ENCODE data around the gene ARL1. TPM values are rescaled to one million over a fixed set of nuclear protein-coding genes. Genes with fewer than 3 reads are reported as not detected.
"Not testable (repeated sequence)": the region's sequence is repeated elsewhere in the genome, so short reads cannot be mapped to it uniquely, and the experiment has no call there.

Gene ARL1
- 96.2 TPM for polyA plus RNA-seq (2013, experiment 1 of 2; ENCODE audit: insufficient read length)
- polyA plus RNA-seq (2013, experiment 2 of 2; ENCODE audit: insufficient read length): 91.6 TPM

DNA sequence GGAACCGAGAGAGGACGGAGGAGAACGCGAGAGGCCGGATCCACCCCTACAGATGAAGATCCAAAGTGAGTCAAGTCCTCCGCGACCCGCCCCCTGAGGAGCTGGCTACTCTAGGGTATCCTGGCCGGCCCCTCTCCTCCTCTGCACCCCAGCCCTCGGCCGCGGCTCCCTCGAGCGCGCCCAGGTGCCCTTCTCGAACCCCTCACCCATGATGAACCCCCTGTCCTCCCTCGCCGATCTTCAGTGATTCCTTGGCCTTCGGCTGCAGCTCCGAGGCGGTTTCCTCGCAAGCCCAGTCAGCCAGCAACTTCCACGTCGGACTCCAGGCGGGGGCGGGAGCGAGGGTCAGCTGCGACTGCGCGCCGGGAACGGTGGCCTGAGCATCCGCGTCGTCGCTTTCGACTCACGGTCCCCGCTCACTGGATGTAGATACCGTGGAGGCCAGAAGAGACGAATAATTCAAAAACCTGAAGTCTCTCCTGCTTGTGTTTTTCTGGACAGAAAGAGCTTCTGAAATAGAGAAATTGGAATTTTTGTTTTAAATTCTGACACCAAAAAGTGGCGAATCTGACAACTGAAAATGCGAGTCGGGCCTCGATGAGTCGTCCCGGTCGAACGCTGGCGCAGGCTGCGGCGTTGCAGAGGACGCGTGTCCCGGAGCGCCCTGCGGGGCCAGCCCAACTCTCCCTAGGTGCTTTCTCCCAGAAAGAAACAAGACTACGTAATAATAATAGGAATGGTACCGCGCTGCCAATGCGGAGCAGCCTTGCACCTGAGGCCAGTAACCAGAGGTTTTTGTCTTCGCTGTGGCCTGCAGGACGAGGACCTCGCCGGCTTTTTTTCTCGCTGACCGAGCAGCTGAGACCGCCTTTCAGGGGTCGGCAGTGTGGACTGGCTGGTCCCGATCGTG, at the start of gene ARL1:
Gene ARL1, minus strand, starts transcription at position 337 of the 910 bp plus-strand sequence. Its CDS starts 127 bp downstream, at position 210.
- peak; percentile 89 for DNase-seq

DNA sequence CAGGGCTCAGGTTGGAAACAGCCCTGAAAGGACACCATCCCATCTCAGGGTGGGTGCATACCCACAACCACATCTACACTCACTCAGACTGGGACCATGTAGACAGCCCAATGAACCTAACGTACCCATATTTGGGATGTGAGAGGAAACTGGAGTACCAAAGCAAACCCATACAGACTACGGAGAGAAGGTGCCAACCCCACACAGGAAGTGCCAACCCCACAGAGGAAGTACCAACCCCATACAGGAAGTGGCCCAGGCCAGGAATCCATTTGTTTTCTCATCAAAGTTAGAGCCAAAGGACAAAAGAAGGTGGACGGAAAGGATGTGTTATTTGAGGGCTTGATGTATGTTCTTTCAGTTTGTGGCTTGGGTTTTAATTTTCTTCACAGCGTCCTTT, 48.1 kb upstream of the ARL1 start:
- DNase-seq: no peak

DNA sequence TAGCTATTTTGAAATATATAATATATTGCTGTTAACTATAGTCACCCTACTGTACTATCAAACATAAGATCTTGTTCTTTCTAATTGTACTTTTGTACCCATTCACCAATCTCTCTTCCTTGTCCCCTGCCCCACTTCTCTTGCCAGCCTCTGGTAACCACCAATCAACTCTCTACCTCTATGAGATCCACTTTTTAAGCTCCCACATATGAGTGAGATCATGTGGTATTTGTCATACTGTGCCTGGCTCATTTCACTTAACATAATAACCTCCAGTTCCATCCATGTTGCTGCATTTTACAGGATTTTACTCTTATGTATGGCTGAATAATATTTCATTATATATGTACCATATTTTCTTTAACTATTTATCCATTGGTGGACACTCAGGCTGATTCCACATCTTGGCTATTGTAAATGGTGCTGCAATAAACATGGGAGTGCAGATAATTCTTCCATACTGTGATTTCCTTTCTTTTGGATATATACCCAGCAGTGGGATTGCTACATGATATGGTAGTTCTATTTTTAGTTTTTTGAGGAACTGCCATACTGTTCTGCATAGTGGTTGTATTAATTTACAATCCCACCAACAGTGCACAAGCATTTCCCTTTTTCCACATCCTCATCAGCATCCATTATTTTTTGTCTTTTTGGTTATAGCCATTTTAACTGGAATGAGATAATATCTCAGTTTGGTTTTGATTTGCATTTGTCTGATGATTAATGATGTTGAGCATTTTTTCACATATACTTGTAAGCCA, 34.1 kb upstream of the ARL1 start:
- DNase-seq: no peak

DNA sequence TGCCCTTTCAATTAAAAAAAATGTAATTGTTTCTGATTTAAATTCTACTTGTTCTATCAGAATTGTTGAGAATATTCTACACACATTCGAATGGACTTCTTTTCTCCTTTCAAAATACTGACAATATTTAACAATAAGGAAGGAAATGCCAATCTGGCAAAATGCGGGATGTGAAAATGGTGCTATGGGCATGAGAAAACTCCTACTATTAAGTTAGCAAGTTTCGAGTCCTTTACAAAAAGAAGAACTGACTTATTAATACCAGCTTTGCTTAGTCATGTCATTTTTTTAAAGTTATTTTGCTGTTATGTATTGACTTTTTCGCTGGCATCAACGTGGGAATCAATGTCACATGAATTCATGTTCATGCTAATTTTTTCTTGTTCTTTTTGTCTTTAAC, 31.7 kb upstream of the ARL1 start:
- no peak for DNase-seq

- no peak for DNase-seq
These were observed 28.6 kb upstream of the ARL1 start for GRCh38 chr12:101436136-101436535.

GRCh38 chr12:101430456-101430855, 22.9 kb upstream of the ARL1 start:
- no peak for DNase-seq

- DNase-seq: no peak
These were observed 17.0 kb upstream of the ARL1 start for GRCh38 chr12:101424620-101425019.

GRCh38 chr12:101422066-101422465, 14.5 kb upstream of the ARL1 start:
- not testable (repeated sequence) for DNase-seq

- no peak for DNase-seq
These were observed 7.7 kb upstream of the ARL1 start for GRCh38 chr12:101415228-101415627.

GRCh38 chr12:101414533-101415119, 7.1 kb upstream of the ARL1 start:
- DNase-seq: peak; percentile 36

DNA sequence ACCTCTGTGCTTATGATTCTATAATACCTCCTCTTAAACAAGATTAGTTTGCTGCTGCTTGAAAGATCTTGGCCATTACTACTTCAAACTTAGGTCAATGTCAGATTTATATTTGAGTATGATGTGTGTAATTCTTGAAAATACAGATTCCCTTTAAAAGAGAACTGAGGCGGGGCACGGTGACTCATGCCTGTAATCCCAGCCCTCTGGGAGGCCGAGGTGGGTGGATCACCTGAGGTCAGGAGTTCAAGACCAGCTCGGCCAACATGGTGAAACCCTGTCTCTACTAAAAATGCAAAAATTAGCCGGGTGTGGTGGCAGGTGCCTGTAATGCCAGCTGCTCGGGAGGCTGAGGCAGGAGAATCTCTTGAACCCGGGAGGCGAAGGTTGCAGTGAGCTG, 2.6 kb upstream of the ARL1 start:
- not testable (repeated sequence) for DNase-seq

DNA sequence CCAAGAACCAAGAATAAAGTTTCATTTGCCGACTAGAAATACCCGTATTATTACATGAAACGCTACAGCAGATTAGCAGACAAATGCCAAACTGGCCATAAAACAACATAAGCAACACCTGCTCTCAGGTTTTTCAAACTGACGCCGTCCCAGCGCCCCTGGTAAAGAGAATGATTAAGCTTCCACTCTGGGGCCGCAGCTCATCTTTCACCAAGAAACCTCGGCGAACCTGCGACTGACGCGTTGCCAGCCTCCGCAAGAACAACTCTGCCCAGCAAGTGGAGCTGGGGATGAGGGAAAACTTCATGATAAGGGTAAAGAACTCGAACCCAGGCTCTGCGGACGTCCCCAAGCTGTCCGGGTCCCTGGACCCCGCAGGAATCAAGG, 530 bp downstream of the ARL1 start:
- no peak for DNase-seq

- not testable (repeated sequence) for DNase-seq
These were observed 16.4 kb downstream of the ARL1 start for GRCh38 chr12:101391181-101391580.

GRCh38 chr12:101379149-101379548, 28.4 kb downstream of the ARL1 start:
- no peak for DNase-seq

GRCh38 chr12:101375573-101375972, 32.0 kb downstream of the ARL1 start:
- DNase-seq: no peak

DNA sequence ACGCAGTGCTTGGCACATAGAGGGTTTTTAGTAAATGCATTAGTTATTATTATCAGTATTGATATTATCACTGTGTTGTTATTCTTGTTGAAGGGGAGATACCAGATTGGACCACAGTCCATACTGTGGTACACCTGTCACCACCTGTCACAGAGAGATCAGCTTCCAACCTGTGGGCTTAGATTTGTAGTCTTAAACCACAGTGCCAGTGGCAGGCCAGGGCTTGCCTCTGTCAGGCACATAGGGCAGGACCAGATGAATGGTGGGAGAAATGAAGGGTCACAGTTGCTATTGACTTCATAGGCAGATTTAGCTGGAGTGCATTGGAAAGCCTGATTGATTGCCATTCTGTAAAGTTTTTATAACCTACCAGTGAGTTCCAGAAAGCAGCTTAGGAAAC, 35.1 kb downstream of the ARL1 start:
- DNase-seq: no peak

- DNase-seq: no peak
These were observed 39.6 kb downstream of the ARL1 start for GRCh38 chr12:101368016-101368415.

DNA sequence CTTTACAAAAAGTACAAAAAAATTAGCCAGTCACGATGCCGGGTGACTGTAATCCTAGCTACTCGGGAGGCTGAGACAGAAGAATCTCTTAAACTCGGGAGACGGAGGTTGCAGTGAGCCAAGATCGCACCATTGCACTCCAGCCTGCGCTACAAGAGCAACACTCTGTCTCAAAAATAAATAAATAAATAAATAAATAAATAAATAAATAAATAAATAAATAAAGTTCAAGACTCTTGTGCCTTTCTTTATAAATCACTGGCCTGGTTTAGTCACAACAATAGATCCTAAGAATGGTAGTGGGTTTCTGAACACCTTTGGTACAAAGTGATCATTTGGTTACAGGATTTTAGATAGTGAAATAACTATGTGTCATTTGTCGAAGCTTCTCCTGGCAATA, 46.1 kb downstream of the ARL1 start:
- DNase-seq: no peak

DNA sequence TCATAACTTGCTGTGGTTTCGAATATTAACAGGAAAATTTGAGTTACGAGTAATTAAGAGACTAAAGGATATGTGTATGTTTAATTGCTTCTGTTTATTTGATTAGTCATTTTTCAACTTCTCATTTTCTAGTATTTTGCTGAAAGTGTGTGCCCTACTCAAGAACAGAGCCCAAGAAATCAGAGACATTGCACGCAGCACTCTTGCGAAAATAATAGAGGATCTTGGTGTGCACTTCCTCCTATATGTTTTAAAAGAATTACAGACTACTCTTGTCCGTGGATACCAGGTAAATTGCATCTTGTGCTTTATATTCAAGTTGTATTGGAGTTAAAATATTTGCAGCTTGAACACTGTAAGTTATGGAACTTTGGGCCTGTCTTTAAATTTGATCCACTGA, 50.8 kb downstream of the ARL1 start:
- DNase-seq: no peak

- no peak for DNase-seq
These were observed 55.9 kb downstream of the ARL1 start for GRCh38 chr12:101351682-101352081.

GRCh38 chr12:101343893-101344292, 63.7 kb downstream of the ARL1 start:
- DNase-seq: no peak
